G401.6 (cell line): Measurements from ENCODE around the gene TAPBP.
A peak's percentile ranks its signal among the peaks of the same experiment; 100 is the strongest.

Source experiments
- FAIRE-seq: peaks from 2 replicates; lab custom pipeline; 2012; peaks lifted over from hg19 to GRCh38; lab: Jason Lieb, UNC

TAPBP gene

GRCh38 chr6:33319939-33320314 lies 6.0 kb upstream of the TAPBP start:
- no peak for FAIRE-seq

GRCh38 chr6:33318426-33319073 lies 4.7 kb upstream of the TAPBP start:
- no peak for FAIRE-seq

DNA sequence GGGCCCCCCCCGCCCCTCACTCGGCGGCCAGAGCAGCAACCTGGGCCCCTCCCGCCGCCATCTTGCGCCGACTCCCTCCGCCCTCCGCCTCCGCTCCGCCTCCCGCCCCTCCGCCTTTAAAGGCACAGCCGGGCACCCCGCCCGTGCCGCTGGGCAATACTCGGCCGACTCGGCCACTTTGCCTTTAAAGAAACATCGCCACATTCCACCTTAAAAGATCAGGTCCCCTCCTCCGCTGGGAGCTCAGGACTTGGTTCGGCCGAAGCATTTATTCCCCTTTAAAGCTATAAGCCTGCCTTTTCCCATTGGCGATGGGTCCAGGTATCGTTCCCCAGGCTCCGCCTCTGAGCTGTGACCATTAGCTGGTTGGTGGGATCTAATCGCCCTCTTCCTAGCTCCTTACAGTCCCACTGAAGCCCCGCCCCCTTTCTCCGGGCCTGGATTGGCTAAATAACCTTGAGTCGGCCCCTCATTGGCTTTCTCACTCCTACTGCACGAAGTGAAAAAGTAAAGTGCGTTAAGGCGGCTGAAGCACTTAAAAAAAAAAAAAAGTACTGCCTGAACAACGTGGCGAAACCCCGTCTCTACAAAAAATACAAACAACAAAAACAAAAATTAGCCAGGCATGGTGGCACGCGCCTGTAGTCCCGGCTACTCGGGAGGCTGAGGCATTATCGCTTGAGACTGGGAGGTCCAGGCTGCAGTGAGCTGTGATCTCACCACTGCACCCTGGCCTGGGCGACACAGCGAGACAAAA lies 4.0 kb upstream of the TAPBP start, which contains the start of gene ZBTB22:
ZBTB22 (minus strand) TSS at position 76 of the 757 bp plus-strand sequence. CDS start 828 bp downstream, outside the sequence.
- peak; percentile 99 for FAIRE-seq

- FAIRE-seq = no peak
These were observed 3.5 kb upstream of the TAPBP start for GRCh38 chr6:33317419-33317668.

DNA sequence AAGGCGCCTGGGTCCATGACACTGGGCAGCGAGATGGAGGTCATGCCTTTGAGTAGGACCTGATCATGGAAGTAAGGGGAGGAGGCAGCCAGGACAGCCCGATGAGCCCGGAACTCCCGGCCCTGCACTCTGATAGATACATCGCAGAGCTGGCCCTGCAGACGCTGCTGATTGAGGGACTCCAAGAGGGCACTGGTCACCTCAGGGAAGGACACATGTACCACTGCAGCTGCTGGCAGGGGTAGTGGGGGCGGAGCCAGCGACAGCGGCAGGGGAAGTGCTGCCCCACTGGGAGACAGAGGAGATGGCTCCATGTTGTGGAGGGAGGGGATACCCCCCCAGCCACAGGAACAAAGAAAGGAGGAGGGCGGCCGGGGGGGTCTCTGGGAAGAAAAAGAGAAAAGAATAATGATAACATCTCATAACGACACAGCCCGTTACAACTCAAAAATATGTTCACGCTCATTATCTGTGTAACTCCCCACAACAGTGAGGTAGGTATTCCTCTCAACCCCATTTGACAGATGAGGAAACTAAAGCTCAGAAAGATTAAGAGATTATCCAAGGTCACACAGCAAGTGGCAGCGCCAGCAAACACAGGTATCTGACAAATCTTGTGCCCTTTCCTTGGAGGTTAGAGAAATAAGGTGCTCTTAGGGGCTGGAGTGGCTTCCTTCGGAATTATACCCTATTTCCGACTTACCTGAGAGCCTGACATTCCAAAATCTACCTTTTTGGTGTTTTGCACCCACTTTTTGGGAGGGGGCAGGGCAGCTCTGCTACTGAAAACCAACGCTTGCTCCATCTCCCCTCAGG lies 2.9 kb upstream of the TAPBP start:
- no peak for FAIRE-seq

GRCh38 chr6:33315793-33316602 lies 2.1 kb upstream of the TAPBP start:
- FAIRE-seq = no peak

GRCh38 chr6:33314943-33315792 lies 1.3 kb upstream of the TAPBP start:
- FAIRE-seq = no peak

DNA sequence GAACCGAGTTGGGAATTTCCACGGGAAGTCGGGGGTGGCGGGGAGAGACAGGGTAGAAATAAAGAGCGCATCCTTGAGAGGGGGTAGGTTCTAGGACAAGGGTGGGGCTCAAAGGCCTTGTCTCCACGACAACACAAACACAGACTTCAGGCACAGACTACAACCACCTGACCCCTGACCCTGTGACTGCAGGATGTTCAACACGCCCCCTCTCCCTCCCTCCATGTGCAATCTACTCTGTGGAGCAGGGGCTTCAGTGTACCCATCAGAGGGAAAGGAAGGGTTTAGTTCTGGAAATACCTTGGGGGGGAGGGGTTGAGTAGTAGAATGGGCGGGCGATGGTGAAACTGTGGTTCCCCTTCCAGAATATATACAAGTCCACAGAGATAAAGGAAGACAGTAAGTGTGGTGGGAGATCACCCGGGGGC lies 651 bp upstream of the TAPBP start:
- FAIRE-seq = peak; percentile 30

DNA sequence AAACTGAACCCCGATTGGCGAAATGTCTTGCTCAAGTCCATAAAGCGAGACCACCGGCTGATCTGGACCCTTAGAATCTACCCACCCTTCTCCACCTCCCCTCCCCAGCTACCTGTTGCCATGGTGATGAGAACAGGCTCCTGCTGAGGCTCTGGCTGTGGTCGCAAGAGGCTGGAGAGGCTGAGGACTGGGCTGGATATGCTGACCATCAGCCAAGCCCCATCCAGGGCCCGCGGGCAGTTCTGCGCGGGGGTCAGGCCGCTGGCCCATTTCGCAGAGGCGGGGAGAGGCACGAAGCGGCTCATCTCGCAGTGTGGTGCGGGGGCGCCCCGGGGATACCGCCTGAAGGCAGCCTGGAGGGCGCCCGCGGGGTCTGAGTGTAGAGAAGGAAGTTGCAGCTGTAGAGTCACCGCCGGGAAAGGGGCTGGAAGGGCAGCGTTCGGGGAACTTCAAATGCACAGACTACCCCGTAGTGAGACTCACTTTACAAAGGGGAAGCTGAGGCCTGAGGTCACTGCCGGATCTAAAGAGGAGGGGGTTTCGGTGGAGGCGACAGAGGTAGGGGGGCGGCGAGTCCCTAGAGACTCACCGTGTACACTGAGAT lies 671 bp downstream of the TAPBP start:
- FAIRE-seq = no peak

DNA sequence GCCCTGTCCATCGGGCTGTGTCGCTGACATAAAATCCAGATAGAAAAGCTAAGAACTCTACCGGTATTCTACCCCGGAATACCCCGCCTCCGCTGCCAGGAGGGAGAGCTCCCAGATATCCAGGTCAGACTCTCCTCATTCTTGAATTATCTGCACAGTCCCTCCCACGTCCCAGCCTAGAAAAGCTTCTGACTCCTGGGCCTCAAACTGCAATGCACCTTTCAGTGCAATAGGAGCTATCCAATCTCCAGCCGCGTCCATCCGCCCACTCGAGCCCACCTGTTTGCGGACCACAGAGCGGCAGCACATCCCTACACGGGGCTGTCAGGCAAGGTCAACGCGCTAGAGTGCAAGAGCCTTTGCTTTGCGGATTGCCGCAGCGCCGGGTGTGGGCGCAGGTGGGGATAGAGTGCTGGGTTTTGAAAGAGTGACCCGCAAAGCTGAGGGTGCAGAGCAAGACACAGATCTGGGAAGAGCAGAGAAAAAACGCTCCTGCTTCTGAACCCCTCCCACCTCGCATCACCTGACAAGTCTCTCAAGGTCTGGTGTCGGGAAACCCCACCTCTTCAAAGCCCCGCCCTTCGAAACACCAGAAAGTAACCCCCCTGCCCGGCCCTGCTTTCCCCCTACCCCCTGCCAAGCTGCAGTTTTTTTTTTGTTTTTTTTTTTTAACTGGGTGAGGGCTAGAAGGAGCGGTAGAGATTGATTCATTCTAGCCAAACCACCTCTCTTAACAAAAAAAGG lies 1.3 kb downstream of the TAPBP start:
- peak; percentile 76 for FAIRE-seq

DNA sequence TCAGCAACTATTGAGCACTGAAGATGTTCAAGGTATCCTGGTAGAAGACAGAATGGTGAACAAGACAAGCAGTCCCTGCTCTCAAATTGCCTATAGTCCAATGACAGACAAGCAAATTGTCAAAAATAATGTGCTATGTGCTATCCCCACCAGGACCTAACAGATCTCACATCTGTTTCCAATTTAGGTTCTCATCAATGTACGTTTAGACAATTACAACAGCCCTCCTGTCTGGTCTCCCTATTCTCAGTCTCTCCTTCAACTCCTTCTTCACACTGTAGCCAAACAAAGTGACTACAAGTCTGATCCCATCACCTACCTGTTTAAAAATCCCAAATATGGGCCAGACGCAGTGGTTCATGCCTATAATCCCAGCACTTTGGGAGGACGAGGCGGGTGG lies 7.5 kb downstream of the TAPBP start:
- no peak for FAIRE-seq

DNA sequence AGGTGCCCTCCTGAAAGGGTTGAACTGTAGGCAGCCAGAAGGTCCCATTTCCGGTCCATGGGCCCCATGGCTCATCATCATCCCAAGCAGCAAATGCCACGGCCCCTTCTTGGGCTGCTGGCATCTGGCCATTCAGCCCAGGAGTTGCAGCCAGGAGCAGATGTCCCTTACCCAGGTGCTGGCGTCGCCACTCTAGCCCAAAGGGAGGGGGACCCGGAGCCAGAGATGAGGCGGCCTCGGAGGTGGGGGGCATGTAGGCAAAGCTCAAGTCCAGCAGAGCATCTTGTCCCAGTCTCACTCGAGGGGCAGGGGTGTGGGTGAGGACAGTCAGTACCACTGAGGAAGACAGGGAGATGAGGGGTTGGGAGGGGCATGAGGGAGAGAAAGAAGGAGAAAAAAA lies 8.8 kb downstream of the TAPBP start:
- no peak for FAIRE-seq

DNA sequence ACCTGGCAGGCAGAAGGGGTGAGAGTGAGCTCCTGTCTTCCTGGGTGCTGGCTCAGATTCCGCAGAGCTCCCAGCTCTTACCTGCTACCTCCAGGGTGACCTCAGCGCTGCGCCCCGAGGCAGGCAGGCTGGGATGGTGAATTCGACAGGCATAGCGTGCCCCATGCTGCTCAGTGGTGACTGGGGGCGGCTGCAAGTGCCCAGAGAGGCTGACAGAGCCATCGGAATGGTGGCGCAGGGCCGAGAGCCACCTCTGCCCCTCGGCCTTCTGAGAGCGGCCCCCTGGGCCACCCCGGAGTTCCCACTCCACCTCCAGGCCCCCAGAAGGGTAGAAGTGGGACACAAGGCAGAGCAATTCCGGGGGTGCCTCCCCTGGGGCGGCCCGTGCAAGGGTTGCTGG lies 9.7 kb downstream of the TAPBP start:
- no peak for FAIRE-seq

DNA sequence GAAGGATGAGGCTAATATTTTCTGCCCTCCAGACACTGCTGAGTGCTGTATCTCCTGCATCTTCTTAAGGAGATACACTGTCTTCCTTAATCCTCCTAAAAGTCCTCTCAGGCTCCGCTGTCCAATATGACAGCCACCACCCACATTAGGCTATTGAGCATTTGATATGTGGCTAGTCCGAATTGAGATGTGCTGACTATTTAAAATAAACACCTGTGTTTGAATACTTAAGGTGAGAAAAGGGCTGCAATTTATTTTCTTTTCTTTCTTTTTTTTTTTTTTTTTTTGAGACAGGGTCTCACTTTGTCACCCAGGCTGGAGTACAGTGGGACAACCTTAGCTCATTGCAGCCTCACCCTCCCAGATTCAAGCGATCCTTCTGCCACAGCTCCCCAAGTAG lies 12.0 kb downstream of the TAPBP start:
- no peak for FAIRE-seq

DNA sequence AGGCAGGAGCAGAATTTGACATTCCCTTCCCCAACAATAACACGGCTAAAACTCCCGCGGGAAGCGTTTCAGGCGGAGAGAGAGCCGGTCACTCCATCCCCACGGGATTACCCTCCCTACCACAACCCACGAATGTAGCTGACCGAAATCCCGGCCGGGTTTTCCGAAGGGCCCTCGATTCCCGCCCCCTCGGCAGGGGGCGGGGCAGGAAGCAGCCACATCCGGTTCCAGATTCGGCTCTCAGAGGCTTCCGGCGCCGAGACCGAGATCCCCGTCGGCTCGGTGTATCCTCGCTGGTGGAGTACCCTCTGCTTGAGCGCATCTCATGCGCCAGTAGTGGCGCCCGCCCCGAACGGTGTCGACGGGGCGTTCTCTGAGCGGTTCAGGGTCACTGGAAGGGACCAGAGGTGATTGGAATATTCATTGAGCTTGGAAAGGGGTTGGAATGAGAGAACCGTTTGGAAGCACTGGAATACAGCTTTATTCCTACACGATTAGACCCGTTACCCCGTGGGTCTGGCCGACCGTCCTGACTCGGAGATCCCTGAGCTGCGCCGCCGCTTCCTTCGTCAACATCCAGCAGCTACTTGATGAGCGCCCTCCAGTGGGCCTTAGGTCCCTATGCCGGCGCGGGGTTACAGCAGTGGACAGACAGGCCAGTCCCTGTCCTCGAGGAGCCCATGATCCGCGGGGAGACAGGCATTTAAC lies 14.5 kb downstream of the TAPBP start:
- peak; percentile 90 for FAIRE-seq

DNA sequence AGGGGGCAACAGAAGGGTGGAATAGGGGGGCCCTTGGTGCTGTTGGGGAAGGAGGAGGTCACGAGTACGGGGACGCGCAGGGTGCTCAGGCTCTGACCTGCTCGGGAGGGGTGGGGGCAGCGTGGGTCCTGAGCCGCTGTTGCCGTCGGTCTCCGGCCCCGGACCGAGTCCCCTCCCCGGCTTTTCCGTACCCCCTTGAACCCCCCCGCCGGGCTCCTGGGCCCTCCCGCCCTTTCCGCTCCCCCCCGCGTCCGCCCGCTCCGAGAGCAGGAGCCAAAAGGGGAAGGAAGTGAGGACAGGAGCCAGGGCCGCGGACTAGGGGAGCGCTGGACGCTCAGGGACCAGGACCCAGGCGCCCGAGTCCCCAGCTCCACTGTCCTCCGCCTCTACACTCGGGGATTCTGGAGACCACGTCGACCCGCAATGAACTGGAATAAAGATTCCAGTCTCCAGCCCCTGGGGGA lies 15.1 kb downstream of the TAPBP start, which contains the start of gene RGL2:
RGL2 (minus strand) TSS at position 170 of the 464 bp plus-strand sequence. CDS start 332 bp downstream, outside the sequence.
- FAIRE-seq = no peak

DNA sequence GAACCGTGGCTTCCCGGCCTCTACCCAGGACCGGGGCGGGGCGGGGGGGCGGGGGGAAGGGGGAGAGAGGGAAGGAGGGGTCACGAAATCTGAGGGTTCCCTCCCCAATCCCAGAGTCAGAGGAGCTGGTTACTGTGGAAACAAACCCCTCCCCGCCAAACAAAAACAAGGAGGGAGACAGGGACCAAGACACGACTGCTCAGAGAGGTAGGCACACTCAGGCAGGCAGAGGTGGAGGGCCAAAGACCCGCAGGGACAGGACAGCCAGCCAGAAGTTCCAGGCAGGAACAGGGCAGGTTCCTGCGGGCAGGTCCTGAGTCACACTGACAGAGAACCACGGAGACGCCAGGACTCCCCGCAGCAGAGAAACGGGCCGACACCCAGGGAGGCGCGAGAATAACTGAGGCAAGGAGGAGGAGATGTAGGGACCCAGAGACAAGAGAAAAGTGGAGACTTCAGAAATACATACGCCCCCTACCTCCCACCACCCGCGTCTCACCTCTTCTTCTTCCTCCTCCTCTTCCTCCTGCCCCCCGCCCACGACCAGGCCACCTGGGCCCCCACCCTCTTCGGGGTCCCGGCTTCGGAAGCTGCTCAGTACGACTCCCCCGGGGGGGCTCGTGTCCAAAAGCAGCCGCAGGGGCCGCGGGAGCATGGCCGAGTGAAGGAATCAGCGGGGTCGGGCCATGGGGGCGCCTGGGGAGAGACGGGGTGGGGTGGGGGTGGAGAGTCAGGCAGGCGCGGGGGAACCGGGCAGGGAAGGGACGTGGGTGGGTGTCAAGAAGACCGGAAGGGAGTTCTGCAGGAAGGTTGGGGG lies 15.7 kb downstream of the TAPBP start:
- no peak for FAIRE-seq

DNA sequence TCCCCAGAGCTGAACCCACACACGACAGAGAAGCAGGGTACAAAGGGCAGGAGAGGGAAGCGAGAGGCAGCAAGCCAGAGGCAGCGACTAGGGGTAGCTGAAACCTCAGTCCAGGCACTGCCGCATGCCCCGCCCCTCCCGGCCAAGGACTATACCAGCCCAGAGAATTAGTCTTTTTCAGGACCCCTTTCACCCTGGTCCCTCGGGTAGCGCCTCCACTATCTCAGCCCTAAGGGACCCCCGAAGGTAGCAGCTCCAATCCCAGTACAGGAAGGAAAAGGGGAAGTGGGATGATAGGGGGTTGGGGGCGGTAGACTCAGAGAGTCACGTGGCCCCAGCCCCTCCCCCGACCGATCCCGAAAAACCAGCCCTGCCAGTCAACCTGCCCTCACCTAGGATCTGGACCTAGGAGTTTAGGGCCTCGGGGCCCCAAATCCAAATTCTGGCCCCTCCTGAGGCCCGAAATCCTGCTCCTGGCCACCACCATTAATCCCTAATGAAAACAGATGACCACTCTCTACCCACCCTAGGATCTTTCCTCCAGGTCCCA lies 16.4 kb downstream of the TAPBP start:
- no peak for FAIRE-seq
